DMS53 (cell line): Measurements from ENCODE around the gene DEGS2.
"Not testable (repeated sequence)": the region's sequence is repeated elsewhere in the genome, so short reads cannot be mapped to it uniquely, and the experiment has no call there.

Experiments
- DNase-seq: peaks from one replicate; lab custom pipeline; 2025; lab: John Stamatoyannopoulos, UW

The DEGS2 gene

GRCh38 chr14:100178691-100179090 lies 19.2 kb upstream of the DEGS2 start:
- DNase-seq, result no peak

- DNase-seq, result no peak
These were observed 17.4 kb upstream of the DEGS2 start for GRCh38 chr14:100176811-100177327.

- DNase-seq, result no peak
These were observed 13.9 kb upstream of the DEGS2 start for GRCh38 chr14:100173353-100173752.

- no peak for DNase-seq
These were observed 13.4 kb upstream of the DEGS2 start for GRCh38 chr14:100172811-100173210.

GRCh38 chr14:100170880-100171279 lies 11.4 kb upstream of the DEGS2 start:
- DNase-seq, result no peak

- DNase-seq, result no peak
These were observed 9.1 kb upstream of the DEGS2 start for GRCh38 chr14:100168506-100168905.

GRCh38 chr14:100165831-100166440 lies 6.5 kb upstream of the DEGS2 start:
- DNase-seq, result no peak

GRCh38 chr14:100165376-100165775 lies 5.9 kb upstream of the DEGS2 start:
- peak; percentile 45 for DNase-seq

GRCh38 chr14:100160534-100160916 lies 1.1 kb upstream of the DEGS2 start:
- no peak for DNase-seq

- DNase-seq, result peak; percentile 68
These were observed 554 bp upstream of the DEGS2 start for GRCh38 chr14:100159865-100160533.

GRCh38 chr14:100158566-100159093 lies 815 bp downstream of the DEGS2 start:
- DNase-seq, result peak; percentile 42

- DNase-seq, result not testable (repeated sequence)
These were observed 1.8 kb downstream of the DEGS2 start for GRCh38 chr14:100157548-100158232.

GRCh38 chr14:100156776-100157175 lies 2.7 kb downstream of the DEGS2 start:
- no peak for DNase-seq

GRCh38 chr14:100155756-100156616 lies 3.5 kb downstream of the DEGS2 start:
- DNase-seq, result peak; percentile 64

- peak; percentile 70 for DNase-seq
These were observed 4.3 kb downstream of the DEGS2 start for GRCh38 chr14:100155049-100155621.

- DNase-seq, result no peak
These were observed 5.9 kb downstream of the DEGS2 start for GRCh38 chr14:100153560-100153959.

GRCh38 chr14:100152091-100152490 lies 7.4 kb downstream of the DEGS2 start:
- no peak for DNase-seq

- DNase-seq, result no peak
These were observed 8.4 kb downstream of the DEGS2 start for GRCh38 chr14:100150932-100151587.

- no peak for DNase-seq
These were observed 9.4 kb downstream of the DEGS2 start for GRCh38 chr14:100149851-100150611.
